NCI-H748 (cell line): Measurements from ENCODE around the gene PMIS2.

Experiments used
- DNase-seq: peaks from one replicate; lab custom pipeline; 2025; ENCODE audit not compliant: unreplicated experiment; lab: John Stamatoyannopoulos, UW

PMIS2 gene

GRCh38 chr19:35623327-35624010, 37.5 kb downstream of the PMIS2 start:
- DNase-seq: no peak

GRCh38 chr19:35628264-35628564, 42.2 kb downstream of the PMIS2 start:
- no peak for DNase-seq

- DNase-seq: peak; percentile 99
Measured at GRCh38 chr19:35628565-35629331, 42.8 kb downstream of the PMIS2 start, which contains the start of gene RBM42. Gene RBM42 (plus strand): TSS chr19:35629036. CDS start chr19:35629154, 118 bp downstream.

- DNase-seq: no peak
Measured at GRCh38 chr19:35629332-35629633, 43.3 kb downstream of the PMIS2 start.

GRCh38 chr19:35633727-35634440, 47.9 kb downstream of the PMIS2 start:
- DNase-seq: no peak

- DNase-seq: no peak
Measured at GRCh38 chr19:35636651-35637050, 50.7 kb downstream of the PMIS2 start.
